Urinary bladder (tissue), 4 donors: Measurements from ENCODE around the gene POLD3. TPM values are rescaled to one million over a fixed set of nuclear protein-coding genes. Genes with fewer than 3 reads are reported as not detected.

Source experiments
- DNase-seq: peaks from one replicate; pipeline ENCODE4 v3.0.0-alpha.2; 2015; ENCODE audit errors: extremely low spot score
- H3K27ac ChIP-seq: one replicate; pipeline ENCODE4 v1.5.1; 2013; ENCODE audit warnings: low read depth, mild to moderate bottlenecking, moderate library complexity
- H3K36me3 ChIP-seq: one replicate; pipeline ENCODE4 v1.6.1; 2013; ENCODE audit warnings: mild to moderate bottlenecking, moderate library complexity; ENCODE audit not compliant: insufficient read depth
- H3K4me1 ChIP-seq: one replicate; pipeline ENCODE4 v1.6.1; 2013; ENCODE audit warnings: mild to moderate bottlenecking, moderate library complexity; ENCODE audit not compliant: insufficient read depth
- H3K4me3 ChIP-seq: one replicate; pipeline ENCODE4 v1.5.1; 2013; ENCODE audit warnings: low read depth, low read length
- WGBS: extraction: QIAGEN DNeasy Blood & Tissue Kit; methylation state at CpG from one replicate; pipeline ENCODE4 v1.1.7; 2013; 5-methylcytosine and 5-hydroxymethylcytosine counted together
- polyA plus RNA-seq: library from polyadenylated mRNA; stranded (reverse); fragments of 200-250 nt; gene quantifications from one replicate; pipeline ENCODE4 v1.2.3, GENCODE V29; 2013
- total RNA-seq: library from RNA; depleted of rRNA; stranded (reverse); fragments of >200 nt; gene quantifications from one replicate; pipeline ENCODE4 v1.2.3, GENCODE V29; 2014
- donor health status: healthy with polysubstance abuse.
- donor health status: healthy.

The POLD3 gene
- total and polyA plus RNA-seq, 2 donors = 15.9 to 25.5 TPM

GRCh38 chr11:74604311-74604710 is 11.9 kb downstream of the POLD3 start:
- Histone ChIP-seq H3K36me3 (peaks cover 2% of the 10 kb centered on the region), H3K27ac (no peak overlapping the region), H3K4me3 (no peak overlapping the region), H3K4me1 (no peaks in the 10 kb centered on the region)
- no peak for DNase-seq

GRCh38 chr11:74605403-74605802 is 13.0 kb downstream of the POLD3 start:
- Histone ChIP-seq H3K27ac (no peak overlapping the region), H3K4me3 (no peak overlapping the region), H3K36me3 (peaks cover 2% of the 10 kb centered on the region), H3K4me1 (no peaks in the 10 kb centered on the region)
- no peak for DNase-seq
- 85% methylated on average over 5 of the region's 5 CpGs for WGBS

DNA sequence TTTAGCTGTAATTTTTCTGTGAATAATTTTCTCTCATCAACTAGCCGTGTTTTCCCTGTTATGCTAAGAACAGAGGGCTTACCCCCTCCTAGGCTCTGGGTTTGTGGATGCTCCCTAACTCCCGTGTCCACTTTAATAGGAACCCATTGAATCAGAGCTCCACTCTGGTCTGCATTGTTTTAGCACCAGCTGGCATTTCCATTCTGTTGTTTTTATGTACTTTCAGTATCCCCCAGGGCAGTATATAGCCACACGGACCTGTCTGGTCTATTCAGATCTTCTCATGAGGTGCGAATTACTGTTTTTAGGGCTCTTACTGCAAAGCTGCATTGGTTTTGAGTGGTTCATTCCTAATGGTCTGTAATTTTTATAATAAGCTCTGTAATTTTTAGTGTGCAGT is 16.0 kb downstream of the POLD3 start:
- H3K4me3 ChIP-seq = no peak overlapping the region
- H3K36me3 ChIP-seq = peaks cover 2% of the 10 kb centered on the region
- no peak overlapping the region for H3K27ac ChIP-seq
- no peak for DNase-seq
- 84% methylated on average over 4 of the region's 4 CpGs for WGBS
- H3K4me1 ChIP-seq = no peaks in the 10 kb centered on the region

DNA sequence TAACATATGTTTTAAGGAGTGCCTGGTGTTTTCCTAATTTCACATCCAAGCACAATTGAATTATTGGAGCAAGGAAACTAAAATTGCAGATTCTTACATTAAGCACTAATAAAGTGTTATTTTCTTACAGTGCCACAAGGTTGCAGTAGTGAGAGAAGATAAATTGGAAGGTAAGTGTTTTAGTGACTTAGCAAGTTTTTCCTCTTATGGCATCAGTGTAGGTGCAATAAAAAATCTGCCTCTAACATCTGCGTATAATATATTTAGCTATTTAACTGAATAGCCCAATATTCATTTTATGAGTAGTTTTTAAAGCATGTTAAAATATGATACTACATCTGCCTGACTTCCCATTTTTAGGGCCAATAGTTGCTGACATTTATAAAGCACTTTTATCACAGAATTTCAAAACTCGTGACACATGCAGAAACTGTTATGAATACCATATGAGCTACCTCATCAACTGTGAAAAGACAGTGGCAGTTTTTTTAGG is 19.0 kb downstream of the POLD3 start:
- no peak overlapping the region for H3K27ac ChIP-seq
- H3K36me3 ChIP-seq = no peaks in the 10 kb centered on the region
- no peak overlapping the region for H3K4me3 ChIP-seq
- 23% methylated on average over 2 of the region's 2 CpGs for WGBS
- no peak for DNase-seq
- no peaks in the 10 kb centered on the region for H3K4me1 ChIP-seq

DNA sequence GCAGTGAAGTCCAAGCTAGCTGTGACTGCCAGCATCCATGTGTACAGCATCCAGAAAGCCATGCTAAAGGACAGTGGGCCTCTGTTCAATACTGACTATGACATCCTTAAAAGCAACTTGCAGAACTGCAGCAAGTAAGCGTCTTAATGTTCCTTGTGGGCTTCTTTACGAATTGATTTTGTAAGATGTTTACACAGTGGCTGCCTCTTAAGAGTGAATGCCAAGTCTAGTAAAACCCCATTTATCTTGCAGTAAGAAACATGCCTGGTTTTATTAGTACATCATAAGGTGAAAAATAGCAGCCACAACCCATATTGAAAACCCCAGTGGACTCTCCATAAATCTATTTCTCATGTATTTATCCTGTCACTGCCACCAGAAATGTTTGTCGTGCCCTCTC is 20.5 kb downstream of the POLD3 start:
- Histone ChIP-seq H3K4me3 (no peak overlapping the region), H3K36me3 (no peaks in the 10 kb centered on the region), H3K4me1 (no peaks in the 10 kb centered on the region), H3K27ac (no peak overlapping the region)
- WGBS = 30% methylated on average over 3 of the region's 3 CpGs
- no peak for DNase-seq

DNA sequence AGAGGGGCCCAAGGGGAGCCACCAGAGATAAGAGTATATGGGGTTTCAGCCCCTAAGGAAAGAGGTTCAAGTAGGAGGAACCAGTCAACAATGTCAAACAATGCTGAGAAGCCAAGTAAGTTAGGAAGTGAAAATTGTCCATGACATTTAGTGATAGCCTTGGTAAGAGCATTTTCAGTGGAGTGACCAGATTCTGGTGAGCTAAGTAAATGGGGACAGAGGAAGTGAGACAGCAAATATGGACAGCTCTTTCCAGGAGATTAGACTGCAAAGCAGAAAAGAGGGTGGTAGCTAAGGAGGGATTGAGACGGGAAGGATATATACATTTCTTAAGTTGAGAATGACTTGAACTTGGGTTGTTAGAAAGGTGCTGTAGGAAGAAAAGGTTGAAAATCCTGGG is 22.9 kb downstream of the POLD3 start:
- Histone ChIP-seq H3K4me1 (no peaks in the 10 kb centered on the region), H3K27ac (no peak overlapping the region), H3K36me3 (peaks cover 4% of the 10 kb centered on the region), H3K4me3 (no peak overlapping the region)
- 94% methylated on average over 1 of the region's 1 CpG for WGBS
- no peak for DNase-seq

GRCh38 chr11:74615988-74616387 is 23.6 kb downstream of the POLD3 start:
- Histone ChIP-seq H3K36me3 (peaks cover 4% of the 10 kb centered on the region), H3K4me1 (no peaks in the 10 kb centered on the region), H3K4me3 (no peak overlapping the region), H3K27ac (no peak overlapping the region)
- DNase-seq = no peak
- WGBS = 76% methylated on average over 3 of the region's 3 CpGs

DNA sequence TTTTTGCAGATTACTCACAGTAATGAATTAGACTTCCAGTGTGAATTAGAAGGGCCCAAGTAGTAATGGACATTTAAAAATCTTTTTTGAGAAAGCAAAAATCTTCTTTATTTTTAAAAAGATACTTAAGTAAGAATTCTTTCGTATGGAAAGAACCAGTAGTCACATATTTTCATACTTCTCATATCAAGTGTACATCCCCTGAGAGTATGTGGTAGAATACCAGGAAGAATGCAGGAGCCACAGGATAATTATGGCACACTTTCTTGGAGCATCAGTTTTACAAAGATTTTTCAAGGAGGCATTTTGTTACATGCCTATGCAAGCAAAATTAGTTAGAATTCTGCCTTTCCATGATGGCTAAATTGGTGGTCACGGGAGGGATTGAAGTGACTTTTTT is 28.1 kb downstream of the POLD3 start:
- no peak for DNase-seq
- no peaks in the 10 kb centered on the region for H3K4me1 ChIP-seq
- 88% methylated on average over 2 of the region's 2 CpGs for WGBS
- no peak overlapping the region for H3K27ac ChIP-seq
- H3K4me3 ChIP-seq = no peak overlapping the region
- peaks cover 8% of the 10 kb centered on the region for H3K36me3 ChIP-seq

DNA sequence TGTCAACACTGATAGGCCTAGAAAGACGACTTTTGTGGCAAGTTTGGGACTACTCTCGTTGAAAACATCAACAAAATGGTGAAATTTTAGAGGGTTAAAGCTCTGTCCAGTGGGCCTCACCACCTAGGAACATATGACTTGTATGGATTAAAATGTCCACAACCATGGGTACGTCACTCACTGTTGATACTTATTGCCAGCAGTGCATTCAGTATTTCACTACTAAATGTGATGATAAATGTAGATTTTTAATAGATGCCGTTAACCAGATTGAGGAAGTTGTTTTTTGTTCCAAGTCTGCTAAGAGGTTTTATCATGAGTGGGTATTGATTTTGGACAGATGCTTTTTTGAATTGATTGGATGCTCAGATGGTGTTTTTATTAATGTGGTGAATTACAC is 33.7 kb downstream of the POLD3 start:
- H3K4me1 ChIP-seq = no peaks in the 10 kb centered on the region
- no peak for DNase-seq
- no peak overlapping the region for H3K4me3 ChIP-seq
- H3K27ac ChIP-seq = no peak overlapping the region
- peaks cover 9% of the 10 kb centered on the region for H3K36me3 ChIP-seq
- 86% methylated on average over 4 of the region's 4 CpGs for WGBS

DNA sequence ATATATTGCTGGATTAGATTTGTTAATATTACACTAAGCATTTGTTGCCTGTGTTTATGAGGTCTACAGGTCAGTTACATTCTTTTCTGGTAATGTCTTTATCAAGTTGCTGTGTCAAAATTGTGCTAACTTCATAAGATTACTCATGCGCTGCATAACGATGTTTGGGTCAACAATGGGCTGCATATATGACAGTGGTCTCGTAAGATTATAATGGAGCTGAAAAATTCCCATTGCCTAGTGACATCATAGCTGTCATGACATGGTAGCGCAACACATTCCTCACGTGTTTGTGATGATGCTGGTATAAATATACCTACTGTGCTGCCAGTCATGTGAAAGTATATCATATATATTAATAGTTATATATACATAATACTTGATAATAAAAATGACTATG is 34.2 kb downstream of the POLD3 start:
- DNase-seq = no peak
- H3K4me3 ChIP-seq = no peak overlapping the region
- WGBS = 89% methylated on average over 5 of the region's 5 CpGs

DNA sequence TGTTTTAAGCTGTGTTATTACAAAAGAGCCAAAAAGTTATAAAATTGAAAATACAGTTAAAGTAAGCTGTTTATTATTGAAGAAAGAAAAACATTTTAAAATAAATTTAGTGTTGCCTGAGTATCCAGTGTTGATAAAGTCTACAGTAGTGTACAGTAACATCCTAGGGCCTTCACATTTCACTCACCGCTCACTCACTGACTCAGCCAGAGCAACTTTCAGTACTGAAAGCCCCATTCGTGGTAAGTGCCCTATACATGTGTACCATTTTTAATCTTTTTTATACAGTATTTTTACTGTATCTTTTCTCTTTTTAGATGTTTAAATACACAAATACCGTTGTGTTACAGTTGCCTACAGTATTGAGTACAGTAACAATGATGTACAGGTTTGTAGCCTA is 35.0 kb downstream of the POLD3 start:
- WGBS = 90% methylated on average over 3 of the region's 3 CpGs
- Histone ChIP-seq H3K27ac (no peak overlapping the region), H3K36me3 (peaks cover 6% of the 10 kb centered on the region), H3K4me1 (no peaks in the 10 kb centered on the region), H3K4me3 (no peak overlapping the region)
- no peak for DNase-seq

More for the DNA sequence above, 34.2 kb downstream of the POLD3 start:
- Histone ChIP-seq H3K36me3 (peaks cover 7% of the 10 kb centered on the region), H3K4me1 (no peaks in the 10 kb centered on the region), H3K27ac (no peak overlapping the region)

DNA sequence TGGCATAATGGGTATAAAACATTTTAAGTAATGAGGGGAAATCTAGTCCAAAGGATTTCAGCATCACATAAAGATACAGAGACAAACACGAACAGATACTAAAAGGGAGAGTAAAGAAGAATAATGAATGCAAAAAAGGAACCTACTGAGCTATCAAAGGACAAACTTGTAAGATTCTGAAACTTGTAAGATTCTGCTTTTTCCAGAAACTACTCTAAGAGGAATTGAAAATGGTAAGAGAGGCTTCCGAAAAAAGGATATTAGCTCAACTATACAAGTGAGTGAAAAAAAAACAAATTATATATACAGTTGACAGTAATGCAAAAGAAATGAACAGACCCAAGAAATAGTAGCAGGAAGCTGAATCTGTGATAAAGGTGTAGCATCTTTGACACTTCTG is 37.7 kb downstream of the POLD3 start:
- no peaks in the 10 kb centered on the region for H3K4me1 ChIP-seq
- DNase-seq = no peak
- peaks cover 6% of the 10 kb centered on the region for H3K36me3 ChIP-seq
- H3K4me3 ChIP-seq = no peak overlapping the region
- WGBS = 94% methylated on average over 2 of the region's 2 CpGs
- H3K27ac ChIP-seq = no peak overlapping the region

DNA sequence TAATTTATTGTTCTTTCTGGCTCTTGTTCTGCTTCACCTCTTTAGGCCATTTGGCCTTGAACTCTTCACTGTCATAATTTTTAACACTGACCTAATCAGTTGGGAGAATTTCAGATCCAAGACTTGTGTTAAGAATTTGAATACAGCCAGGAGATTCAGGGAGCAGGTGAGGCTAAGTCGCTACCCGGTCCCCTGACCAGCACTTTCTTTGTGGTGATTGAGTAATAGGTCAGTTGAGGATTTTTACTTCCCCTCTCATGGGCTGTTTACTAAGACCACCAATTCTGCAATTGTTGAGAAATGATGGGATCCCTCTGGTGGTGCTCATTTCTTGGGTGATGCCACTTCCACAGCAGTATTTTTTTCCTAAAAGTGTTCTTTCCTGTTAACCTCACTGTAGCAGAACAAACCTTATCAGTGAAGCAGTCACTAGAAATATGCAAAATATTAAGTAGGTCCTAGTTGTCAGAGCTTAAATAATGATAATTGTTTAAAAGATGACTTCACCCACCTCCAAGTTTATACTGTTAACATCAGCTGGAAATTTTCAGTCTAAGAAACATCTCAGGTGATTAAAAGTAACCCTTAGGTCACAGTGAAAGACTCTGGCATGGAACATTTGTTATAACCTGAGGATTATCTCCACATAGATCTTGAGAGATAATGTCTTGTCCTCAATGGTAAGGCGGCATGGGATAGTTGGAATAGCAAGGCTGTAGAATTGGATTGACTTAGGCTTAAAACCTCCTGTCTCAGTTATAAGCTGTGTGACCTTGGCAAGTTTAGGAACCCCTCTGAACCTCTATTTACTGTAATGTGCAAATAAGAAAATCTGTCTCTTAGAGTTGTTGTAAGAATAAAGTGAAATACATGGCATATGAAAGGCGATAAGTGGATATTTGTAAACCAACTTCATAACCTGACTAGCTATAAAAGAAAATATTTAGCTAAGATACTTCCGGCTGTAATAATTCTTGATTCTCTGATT is 41.3 kb downstream of the POLD3 start:
- Histone ChIP-seq H3K27ac (no peak overlapping the region), H3K4me3 (no peak overlapping the region), H3K36me3 (no peaks in the 10 kb centered on the region), H3K4me1 (no peaks in the 10 kb centered on the region)
- DNase-seq = no peak
- WGBS = 77% methylated on average over 5 of the region's 5 CpGs

DNA sequence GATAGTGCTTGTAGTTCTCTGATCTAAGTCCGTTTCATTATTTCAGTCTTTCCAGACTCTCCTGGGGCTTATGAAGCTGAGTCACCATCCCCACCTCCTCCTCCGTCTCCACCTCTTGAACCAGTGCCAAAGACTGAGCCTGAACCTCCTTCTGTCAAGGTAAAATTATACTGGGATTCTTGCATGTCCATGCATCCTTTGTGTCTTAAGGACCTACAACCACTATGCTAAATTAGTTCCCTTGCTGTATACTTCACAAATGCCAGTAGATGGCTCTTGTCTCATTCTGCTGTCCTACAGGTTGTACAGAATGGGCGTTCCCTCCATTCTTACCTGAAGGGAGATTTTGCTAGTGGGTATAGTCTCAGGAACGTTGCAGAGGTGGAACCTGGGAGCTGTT is 42.2 kb downstream of the POLD3 start:
- H3K27ac ChIP-seq = no peak overlapping the region
- 39% methylated on average over 4 of the region's 4 CpGs for WGBS
- no peak for DNase-seq
- H3K36me3 ChIP-seq = no peaks in the 10 kb centered on the region
- H3K4me3 ChIP-seq = no peak overlapping the region
- no peaks in the 10 kb centered on the region for H3K4me1 ChIP-seq
